Left ventricle myocardium superior (tissue), 1 donor: ENCODE results near the gene KCNQ1. TPM values are rescaled to one million over a fixed set of nuclear protein-coding genes. Genes with fewer than 3 reads are reported as not detected.
A peak's percentile ranks its signal among the peaks of the same experiment; 100 is the strongest.

ENCODE experiments used
- ATAC-seq: fragments of 200-7000 bp; cut with Tn5 transposase; one replicate; pipeline ENCODE4 v1.9.1; 2020; ENCODE audit warnings: mild to moderate bottlenecking, moderate library complexity
- DNase-seq: peaks from one replicate; pipeline ENCODE4 v3.0.0-alpha.2; 2020
- intact Hi-C: fragments of 100-400 bp; cut with micrococcal nuclease; formaldehyde crosslinking; loops from one replicate; pipeline ENCODE4 v1.11.0; 2022
- total RNA-seq: library from RNA; stranded (reverse); fragmentation: NEBNext Ultra II Directional; extraction: Animal tissue kit (Norgen Biotek cat#: 25700); gene quantifications from one replicate; pipeline ENCODE4 v1.2.1, GENCODE V29; 2021
- donor health status: DM: no; HTN: yes; CAD: no; lungs with severe emphysema.

KCNQ1 gene
- total RNA-seq, 1 donor from 2014 or later: 49.7 TPM

GRCh38 chr11:2731130-2732125, 286.6 kb downstream of the KCNQ1 start:
- no peak for ATAC-seq
- no peak for DNase-seq
- intact Hi-C loops: no loop called here

DNA sequence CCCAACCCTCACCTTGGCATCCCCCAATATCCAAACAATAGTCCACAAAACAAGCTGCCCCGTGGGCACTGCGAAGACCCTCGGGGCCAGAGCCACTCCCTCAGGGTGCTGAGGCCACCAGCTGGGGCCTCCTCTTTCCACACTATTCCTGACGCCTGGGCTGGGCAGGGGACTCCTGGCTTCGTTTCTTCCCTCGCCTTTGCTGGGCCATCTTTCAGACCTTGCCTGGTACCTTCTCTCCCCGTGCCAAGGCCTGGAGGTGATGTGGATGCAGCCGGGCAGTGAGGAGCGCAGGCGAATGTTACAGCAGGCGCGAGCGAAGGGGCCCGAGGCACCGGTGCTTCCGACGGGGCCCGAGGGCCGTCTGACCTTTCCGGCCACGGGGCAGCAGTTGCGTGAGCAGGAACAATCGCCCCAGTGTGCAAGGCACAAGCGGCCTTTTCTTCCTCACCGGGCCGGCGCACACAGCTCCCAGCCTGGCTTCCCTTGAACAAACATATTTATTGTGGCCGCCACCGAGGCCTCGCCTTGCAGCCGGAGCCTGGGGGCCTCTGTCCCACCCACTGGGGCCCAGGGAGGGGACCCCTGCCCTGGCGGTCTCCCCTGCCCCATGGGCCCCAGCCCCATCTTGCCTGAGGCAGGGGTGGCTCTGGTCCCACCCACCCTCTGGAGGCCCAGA, 287.6 kb downstream of the KCNQ1 start:
- intact Hi-C loops: no loop called here
- DNase-seq: no peak
- no peak for ATAC-seq

DNA sequence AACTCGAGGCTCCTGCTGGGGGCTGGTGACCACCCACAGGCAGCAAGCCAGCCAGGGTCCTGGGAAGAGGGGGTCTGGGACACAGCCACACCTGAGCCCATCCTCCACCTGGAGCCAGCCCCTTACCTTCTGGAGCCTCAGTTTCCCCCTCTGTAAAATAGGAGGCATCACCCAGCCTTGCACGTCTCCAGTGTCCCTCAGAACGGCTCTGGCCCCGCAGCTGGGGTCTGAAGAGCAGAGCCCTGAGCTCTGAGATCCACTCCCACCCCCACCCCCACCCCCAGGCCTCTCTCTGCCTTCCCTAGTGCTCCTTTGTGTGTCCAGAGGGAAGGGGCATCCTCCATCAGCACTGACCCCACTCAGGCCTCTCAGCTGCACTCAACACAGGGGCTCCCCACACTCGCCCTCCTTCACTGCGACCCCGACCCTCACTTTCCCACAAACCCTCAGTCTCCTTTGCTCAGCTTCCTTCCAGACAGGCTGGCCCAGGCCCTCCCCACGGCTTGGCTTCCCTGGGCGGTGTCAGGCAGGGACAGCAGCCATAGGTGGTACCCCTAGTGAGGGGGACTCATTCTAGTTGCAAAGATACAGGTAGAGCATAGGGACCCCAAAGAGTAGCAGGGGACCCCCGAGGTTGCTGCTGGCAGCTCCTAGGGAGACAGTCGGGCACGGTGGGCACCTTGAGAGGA, 288.3 kb downstream of the KCNQ1 start:
- DNase-seq (peak; percentile 20), ATAC-seq (no peak)
- intact Hi-C loops: no loop called here

GRCh38 chr11:2734181-2735052, 289.6 kb downstream of the KCNQ1 start:
- ATAC-seq (no peak), DNase-seq (peak; percentile 21)
- intact Hi-C loops: no loop called here

DNA sequence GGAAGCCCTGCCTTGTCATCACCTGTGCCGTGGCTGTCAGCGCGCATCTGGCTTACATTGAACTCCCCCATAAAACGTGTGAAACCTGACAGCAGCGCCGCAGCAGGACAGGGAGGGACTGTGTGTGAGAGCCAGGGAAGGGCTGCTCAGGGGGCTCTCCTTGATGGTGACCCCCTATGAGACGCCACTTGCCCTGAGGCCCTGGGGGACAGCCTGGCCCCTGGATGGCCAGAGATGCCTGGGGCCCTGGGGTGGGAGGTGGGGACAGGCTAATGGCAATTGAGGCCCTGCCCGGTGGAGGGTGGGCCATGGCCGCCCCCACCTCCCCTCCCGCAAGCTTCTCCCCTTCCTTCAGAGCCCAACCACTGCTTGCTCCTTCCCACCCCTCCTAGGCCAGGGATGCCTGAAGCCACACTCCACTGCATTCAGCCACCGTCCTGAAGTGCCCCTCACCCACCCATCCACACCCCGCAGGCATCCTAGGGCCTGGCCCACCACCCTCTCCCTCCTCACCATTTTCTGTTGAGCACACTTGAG, 290.3 kb downstream of the KCNQ1 start:
- intact Hi-C loops: no loop called here
- DNase-seq: no peak
- no peak for ATAC-seq

DNA sequence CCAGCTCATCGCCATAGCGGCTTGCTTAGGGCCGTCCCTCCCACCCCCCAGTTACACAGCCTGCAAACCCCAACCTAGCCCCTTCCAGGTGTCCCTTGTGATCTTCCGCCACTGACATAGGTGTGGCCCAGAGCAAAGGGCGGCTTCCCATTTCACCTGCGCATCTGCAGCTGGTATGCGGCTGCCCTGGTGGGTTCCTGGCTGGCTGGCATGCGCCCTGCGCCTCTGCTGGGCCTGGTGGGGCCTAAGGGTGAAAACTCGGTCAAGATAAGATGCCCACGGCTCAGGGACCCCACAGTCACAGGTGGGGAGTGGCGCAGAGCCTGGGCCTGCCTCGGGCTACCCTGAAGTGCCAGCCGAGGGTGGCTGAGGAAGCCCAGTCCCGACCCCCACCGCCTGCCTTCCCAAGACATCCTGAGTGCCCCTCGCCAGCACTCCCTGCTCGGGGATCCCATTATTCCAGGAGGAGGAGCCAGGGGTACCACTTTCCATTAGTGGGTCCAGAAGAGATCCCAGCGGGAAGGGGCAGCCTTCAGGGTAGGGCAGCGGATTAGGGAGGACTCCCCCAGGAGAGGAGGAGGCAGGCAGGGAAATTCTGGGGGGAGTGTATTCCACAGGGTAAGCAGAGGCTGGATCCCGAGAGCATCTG, 291.9 kb downstream of the KCNQ1 start:
- intact Hi-C loops: no loop called here
- no peak for DNase-seq
- ATAC-seq: no peak

DNA sequence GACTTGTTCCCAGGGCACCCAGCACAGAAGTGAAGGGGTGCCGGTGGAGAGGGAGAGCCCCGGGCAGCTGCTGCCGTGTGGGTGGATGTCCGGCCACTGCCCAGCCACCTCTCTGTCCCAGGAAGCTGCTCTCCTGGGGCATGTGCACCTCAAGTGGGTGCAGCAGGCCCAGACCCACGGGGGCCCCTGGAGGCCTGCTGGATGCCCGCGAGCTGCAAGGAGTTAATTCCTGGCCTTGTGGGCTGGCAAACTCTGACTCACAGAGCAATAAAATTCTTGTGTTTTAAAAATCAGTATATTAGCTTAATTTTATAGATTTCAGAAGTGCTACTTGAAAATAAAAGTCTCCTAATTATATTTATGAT, 292.4 kb downstream of the KCNQ1 start:
- DNase-seq (no peak), ATAC-seq (no peak)
- intact Hi-C loops: no loop called here

DNA sequence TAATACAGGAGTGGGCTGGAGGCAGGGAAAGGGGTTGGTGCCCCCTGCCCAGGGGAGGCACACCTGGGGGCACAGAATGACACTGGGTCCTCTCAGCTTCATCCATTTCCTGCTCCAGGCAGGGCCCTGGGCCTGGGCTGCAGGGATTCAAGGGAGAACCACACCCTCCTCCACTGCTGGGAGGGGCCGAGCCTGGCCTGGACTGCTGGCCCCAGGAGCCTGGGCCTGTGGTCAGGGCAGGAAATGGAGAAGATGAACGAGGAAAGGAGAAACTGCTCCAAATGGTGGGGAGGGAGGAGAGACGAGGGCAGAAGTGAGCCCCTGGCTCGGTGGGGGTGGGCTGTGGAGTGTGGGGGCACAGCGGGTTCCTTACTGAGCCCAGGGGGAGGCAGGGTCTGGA, 293.1 kb downstream of the KCNQ1 start:
- intact Hi-C loops: no loop called here
- ATAC-seq (peak; percentile 54), DNase-seq (peak; percentile 68)

DNA sequence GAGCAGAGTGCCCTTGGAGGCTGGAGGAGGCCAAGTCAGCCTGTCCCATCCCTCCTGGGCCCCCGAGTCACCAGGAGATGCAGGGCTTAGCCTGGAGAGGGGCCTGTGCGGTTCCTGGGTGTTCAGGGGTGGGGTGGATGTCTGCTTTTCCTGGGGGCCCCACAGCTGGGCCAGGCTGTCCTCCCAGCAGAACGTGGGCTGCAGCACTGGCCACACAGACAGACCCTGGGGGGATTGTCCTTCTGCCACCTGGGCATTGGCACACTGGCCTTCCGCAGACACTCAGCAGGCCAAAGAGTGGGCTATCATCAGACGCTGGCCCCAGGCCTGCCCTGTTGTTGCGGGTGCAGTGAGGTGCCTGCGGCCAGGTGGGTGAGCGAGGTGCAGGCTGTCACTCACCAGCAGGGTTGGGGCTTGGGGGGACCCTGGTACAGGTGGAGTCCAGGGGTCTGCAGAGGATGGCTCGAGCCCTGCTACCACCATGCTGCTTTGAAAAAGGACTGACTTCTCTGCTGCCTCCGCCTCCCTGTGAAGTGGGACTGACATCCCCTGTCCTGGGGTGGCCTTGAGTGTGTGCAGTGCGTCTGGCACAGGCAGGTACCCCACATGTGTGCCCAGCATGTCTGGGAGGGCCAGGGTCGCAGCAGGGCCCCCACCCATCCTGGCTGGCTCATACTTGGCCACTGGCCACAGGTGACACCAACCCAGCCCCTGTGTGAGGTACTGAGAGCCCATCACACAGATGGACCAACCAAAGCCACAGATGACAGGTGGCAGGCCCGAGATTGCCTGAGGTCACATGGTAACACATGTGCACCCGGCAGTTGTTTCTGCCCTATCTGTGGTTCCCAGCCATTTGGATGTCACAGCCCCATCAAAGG, 294.0 kb downstream of the KCNQ1 start:
- DNase-seq (no peak), ATAC-seq (no peak)
- intact Hi-C loops: no loop called here

GRCh38 chr11:2739531-2740274, 294.9 kb downstream of the KCNQ1 start:
- no peak for ATAC-seq
- peak; percentile 28 for DNase-seq
- intact Hi-C loops: no loop called here

DNA sequence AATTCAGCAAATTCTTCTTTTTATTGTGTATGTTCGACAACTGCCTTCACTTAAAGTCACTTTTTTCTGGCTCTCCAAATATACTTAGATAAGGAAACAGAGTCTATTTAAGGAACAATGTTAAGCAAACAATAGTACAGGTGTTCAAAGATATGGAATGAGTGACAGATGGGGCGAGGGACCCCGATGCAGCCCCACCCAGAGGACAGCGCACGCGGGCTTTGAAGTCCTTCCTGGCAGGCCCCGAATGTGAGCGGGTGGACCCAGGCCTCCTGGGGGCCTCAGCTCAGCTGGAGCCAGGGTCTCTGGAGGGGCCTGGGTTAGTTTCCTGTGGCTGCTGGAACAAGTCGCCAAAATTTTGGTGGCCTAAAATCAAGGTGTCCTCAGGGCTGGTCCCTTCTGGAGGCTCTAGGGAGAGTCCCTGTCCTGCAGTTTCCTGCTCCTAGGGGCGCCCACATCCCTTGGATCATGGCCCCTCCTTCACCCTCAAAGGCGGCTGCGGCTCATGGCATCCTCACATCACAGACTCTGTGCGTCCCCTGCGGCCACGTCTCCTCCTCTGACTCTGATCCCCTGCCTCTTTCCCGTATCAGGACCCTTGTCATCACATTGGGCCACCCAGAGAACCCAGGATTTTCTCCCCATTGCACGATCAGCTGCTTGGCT, 295.6 kb downstream of the KCNQ1 start:
- peak; percentile 27 for DNase-seq
- intact Hi-C loops: no loop called here
- no peak for ATAC-seq

GRCh38 chr11:2741006-2741376, 296.2 kb downstream of the KCNQ1 start:
- DNase-seq: peak; percentile 22

DNA sequence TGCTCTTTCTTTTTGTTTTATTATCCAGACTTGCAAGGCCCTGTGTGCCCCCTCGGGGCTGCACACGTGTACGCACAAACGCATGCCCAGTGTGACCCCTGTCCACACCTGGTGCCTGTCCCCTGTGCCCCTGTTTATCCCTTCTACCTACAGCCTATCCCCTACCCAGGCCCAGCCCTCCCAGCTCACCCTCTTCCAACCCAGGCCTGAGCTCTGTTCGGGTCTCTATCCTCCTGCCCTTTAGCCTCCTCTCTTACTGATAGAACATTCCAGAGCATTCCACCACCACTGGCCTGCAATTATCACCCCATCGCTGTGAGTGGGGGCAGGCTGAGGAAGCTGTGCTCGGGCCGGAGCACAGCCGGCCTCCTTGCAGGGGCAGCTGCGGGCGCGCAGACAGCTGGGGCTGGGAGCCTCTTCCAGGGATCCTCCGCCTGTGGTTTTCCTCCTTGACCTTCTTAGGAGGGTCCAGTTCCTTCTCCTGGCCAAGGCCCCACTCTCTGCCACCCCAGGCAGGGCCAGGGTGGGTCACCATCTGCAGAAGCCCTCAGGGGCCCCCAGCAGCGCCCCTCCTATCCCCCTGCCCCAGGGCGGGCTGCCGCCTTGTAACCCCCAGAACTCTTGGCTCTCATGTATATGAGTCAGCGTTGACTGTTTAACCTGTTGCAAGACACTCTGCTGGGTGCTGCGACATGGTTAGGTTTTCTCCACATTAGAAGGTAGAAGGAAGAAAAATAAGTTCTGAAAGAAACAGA, 296.7 kb downstream of the KCNQ1 start:
- peak; percentile 62 for ATAC-seq
- peak; percentile 45 for DNase-seq
- intact Hi-C loops: no loop called here

More at GRCh38 chr11:2741006-2741376, 296.2 kb downstream of the KCNQ1 start:
- intact Hi-C loops: no loop called here
- peak; percentile 6 for ATAC-seq

GRCh38 chr11:2742201-2742600, 297.4 kb downstream of the KCNQ1 start:
- DNase-seq (peak; percentile 20), ATAC-seq (no peak)
- intact Hi-C loops: no loop called here

DNA sequence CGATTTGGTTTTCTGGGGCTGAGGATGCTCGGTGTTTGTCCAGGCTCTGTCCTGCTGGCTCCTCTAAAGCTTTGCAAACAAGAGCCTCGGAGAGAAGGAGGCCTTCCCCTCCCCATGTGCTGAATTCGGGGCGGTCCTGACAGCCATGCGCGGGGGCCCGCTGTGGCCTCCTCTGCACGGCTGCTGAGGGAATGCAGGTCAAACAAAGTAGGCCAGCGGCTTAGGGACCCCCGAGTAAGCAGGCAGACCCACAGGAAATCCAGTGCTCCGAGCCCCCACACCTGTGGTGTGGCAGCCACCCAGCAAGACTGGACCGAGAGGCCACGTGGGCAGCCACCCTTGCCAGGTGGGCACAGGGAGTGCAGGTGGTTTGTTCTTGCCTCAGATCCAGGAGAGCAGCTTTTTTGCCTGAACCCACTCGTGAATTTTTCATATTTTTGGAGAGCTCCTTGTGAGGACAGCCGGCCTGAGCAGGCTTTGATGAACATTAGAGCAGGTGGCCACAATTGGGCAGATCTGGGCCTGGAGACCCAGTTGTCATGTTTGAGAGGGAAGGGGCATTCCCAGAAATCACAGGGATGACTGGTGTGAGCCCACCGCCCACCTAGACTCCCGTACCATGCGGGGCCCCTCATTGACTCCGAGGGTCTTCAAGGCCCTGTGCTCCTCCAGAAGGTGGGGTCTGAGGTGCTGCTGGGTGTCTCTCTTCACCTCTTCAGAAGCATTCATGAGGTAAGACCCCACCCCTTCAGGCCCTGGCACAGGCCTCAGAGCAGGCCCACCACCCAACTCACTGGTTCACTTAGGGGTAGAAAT, 298.0 kb downstream of the KCNQ1 start:
- DNase-seq (peak; percentile 19), ATAC-seq (no peak)
- intact Hi-C loops: no loop called here
